ENCODE data around the gene TENT5A.

The TENT5A gene

GRCh38 chr6:81752921-81753710 lies 635 bp upstream of the TENT5A start (continued):
- TF ChIP-seq, protein P1, sequence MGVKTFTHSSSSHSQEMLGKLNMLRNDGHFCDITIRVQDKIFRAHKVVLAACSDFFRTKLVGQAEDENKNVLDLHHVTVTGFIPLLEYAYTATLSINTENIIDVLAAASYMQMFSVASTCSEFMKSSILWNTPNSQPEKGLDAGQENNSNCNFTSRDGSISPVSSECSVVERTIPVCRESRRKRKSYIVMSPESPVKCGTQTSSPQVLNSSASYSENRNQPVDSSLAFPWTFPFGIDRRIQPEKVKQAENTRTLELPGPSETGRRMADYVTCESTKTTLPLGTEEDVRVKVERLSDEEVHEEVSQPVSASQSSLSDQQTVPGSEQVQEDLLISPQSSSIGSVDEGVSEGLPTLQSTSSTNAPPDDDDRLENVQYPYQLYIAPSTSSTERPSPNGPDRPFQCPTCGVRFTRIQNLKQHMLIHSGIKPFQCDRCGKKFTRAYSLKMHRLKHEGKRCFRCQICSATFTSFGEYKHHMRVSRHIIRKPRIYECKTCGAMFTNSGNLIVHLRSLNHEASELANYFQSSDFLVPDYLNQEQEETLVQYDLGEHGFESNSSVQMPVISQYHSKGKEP (tag by site-specific recombination; IDR thresholded peaks at IDR 0.05), result 0 out of 2 replicates have a peak, but pooled peaks have one; percentile 1
- no peak for TF ChIP-seq ZNF518A (tag by site-specific recombination; conservative IDR thresholded peaks at IDR 0.05; ENCODE audit: low read depth)
- TF ChIP-seq, protein P2, sequence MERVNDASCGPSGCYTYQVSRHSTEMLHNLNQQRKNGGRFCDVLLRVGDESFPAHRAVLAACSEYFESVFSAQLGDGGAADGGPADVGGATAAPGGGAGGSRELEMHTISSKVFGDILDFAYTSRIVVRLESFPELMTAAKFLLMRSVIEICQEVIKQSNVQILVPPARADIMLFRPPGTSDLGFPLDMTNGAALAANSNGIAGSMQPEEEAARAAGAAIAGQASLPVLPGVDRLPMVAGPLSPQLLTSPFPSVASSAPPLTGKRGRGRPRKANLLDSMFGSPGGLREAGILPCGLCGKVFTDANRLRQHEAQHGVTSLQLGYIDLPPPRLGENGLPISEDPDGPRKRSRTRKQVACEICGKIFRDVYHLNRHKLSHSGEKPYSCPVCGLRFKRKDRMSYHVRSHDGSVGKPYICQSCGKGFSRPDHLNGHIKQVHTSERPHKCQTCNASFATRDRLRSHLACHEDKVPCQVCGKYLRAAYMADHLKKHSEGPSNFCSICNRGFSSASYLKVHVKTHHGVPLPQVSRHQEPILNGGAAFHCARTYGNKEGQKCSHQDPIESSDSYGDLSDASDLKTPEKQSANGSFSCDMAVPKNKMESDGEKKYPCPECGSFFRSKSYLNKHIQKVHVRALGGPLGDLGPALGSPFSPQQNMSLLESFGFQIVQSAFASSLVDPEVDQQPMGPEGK (tag by site-specific recombination; IDR thresholded peaks at IDR 0.05), result peak; percentile 4; the same call in 1 of the 2 replicates
- TF ChIP-seq ZFP41 (tag by site-specific recombination; IDR thresholded peaks at IDR 0.05; ENCODE audit: borderline replicate concordance), result no peak
- TF ChIP-seq SCRT1 (tag by site-specific recombination; IDR thresholded peaks at IDR 0.05; ENCODE audit: borderline replicate concordance), result no peak
- TF ChIP-seq, protein P3, sequence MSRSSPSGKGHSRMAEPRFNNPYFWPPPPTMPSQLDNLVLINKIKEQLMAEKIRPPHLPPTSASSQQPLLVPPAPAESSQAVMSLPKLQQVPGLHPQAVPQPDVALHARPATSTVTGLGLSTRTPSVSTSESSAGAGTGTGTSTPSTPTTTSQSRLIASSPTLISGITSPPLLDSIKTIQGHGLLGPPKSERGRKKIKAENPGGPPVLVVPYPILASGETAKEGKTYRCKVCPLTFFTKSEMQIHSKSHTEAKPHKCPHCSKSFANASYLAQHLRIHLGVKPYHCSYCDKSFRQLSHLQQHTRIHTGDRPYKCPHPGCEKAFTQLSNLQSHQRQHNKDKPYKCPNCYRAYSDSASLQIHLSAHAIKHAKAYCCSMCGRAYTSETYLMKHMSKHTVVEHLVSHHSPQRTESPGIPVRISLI (tag by site-specific recombination; IDR thresholded peaks at IDR 0.05), result no peak
- TF ChIP-seq PRDM4 (tag by site-specific recombination; IDR thresholded peaks at IDR 0.05), result peak; percentile 32; the same call in 1 of the 2 replicates
- TF ChIP-seq ZNF416 (tag by site-specific recombination; IDR thresholded peaks at IDR 0.05), result no peak
- TF ChIP-seq MYNN (tag by site-specific recombination; IDR thresholded peaks at IDR 0.05; ENCODE audit: borderline replicate concordance), result no peak
- peak; percentile 68 for TF ChIP-seq SP2 (tag by site-specific recombination; IDR thresholded peaks at IDR 0.05)
- no peak for TF ChIP-seq ZNF394 (tag by site-specific recombination; IDR thresholded peaks at IDR 0.05; ENCODE audit: borderline replicate concordance)
- TF ChIP-seq ZNF624 (tag by site-specific recombination; IDR thresholded peaks at IDR 0.05), result no peak
- no peak for TF ChIP-seq HIC1 (tag by site-specific recombination; IDR thresholded peaks at IDR 0.05)
- peak; percentile 98 for TF ChIP-seq ZBTB26 (tag by site-specific recombination; optimal IDR thresholded peaks at IDR 0.05)
- no peak for TF ChIP-seq HOXD13 (CRISPR knock-in tag; IDR thresholded peaks at IDR 0.05; ENCODE audit: borderline replicate concordance)
- no peak for TF ChIP-seq ZNF555 (tag by site-specific recombination; conservative IDR thresholded peaks at IDR 0.05)
- TF ChIP-seq, protein P4, sequence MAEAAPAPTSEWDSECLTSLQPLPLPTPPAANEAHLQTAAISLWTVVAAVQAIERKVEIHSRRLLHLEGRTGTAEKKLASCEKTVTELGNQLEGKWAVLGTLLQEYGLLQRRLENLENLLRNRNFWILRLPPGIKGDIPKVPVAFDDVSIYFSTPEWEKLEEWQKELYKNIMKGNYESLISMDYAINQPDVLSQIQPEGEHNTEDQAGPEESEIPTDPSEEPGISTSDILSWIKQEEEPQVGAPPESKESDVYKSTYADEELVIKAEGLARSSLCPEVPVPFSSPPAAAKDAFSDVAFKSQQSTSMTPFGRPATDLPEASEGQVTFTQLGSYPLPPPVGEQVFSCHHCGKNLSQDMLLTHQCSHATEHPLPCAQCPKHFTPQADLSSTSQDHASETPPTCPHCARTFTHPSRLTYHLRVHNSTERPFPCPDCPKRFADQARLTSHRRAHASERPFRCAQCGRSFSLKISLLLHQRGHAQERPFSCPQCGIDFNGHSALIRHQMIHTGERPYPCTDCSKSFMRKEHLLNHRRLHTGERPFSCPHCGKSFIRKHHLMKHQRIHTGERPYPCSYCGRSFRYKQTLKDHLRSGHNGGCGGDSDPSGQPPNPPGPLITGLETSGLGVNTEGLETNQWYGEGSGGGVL (tag by site-specific recombination; IDR thresholded peaks at IDR 0.05), result no peak
- TF ChIP-seq ZNF473 (tag by site-specific recombination; IDR thresholded peaks at IDR 0.05), result no peak
- no peak for TF ChIP-seq ZNF548 (tag by site-specific recombination; IDR thresholded peaks at IDR 0.05)
